Left ventricle myocardium inferior (tissue), 1 donor: ENCODE data around the gene XG. TPM values are rescaled to one million over a fixed set of nuclear protein-coding genes. Genes with fewer than 3 reads are reported as not detected.
"Not testable (repeated sequence)": the region's sequence is repeated elsewhere in the genome, so short reads cannot be mapped to it uniquely, and the experiment has no call there.

Experiments
- DNase-seq: peaks from one replicate; pipeline ENCODE4 v3.0.0-alpha.2; 2020
- H3K27ac ChIP-seq: fragments of 200-600 bp; replicated peaks from 2 replicates; pipeline ENCODE4 v1.8.0; 2021
- H3K27me3 ChIP-seq: fragments of 200-600 bp; 2 replicates; pipeline ENCODE4 v1.8.0; 2021; ENCODE audit warnings: low read depth
- H3K36me3 ChIP-seq: fragments of 200-600 bp; 2 replicates; pipeline ENCODE4 v1.8.0; 2021
- H3K4me1 ChIP-seq: fragments of 200-600 bp; 2 replicates; pipeline ENCODE4 v1.8.0; 2021
- H3K4me3 ChIP-seq: fragments of 200-600 bp; 2 replicates; pipeline ENCODE4 v1.8.0; 2021; ENCODE audit warnings: mild to moderate bottlenecking, moderate library complexity
- H3K9me3 ChIP-seq: fragments of 200-600 bp; replicated peaks from 2 replicates; pipeline ENCODE4 v1.8.0; 2021
- CTCF ChIP-seq: fragments of 200-600 bp; IDR thresholded peaks from 2 replicates; pipeline ENCODE4 v1.8.0; 2021; ENCODE audit warnings: antibody characterized with exemption, mild to moderate bottlenecking, borderline replicate concordance
- intact Hi-C: fragments of 100-400 bp; cut with micrococcal nuclease; formaldehyde crosslinking; loops from one replicate; pipeline ENCODE4 v1.11.0; 2022
- total RNA-seq: library from RNA; stranded (reverse); fragmentation: NEBNext Ultra II Directional; extraction: Animal tissue kit (Norgen Biotek cat#: 25700); gene quantifications from one replicate; pipeline ENCODE4 v1.2.1, GENCODE V29; 2021
- donor health status: DM: no; HTN: yes; CAD: no; lungs with severe emphysema.

XG gene
- total RNA-seq, 1 donor from 2014 or later, result 0.63 TPM

GRCh38 chrX:2765549-2765830, 13.7 kb downstream of the XG start:
- intact Hi-C loops, result no loop called here
- no peak for DNase-seq
- Histone ChIP-seq H3K27me3 (no peaks in the 10 kb centered on the region), H3K4me1 (no peaks in the 10 kb centered on the region), H3K36me3 (no peaks in the 10 kb centered on the region), H3K9me3 (no peaks in the 10 kb centered on the region), H3K4me3 (no peak overlapping the region), H3K27ac (no peak overlapping the region)
- no peak for TF ChIP-seq CTCF

DNA sequence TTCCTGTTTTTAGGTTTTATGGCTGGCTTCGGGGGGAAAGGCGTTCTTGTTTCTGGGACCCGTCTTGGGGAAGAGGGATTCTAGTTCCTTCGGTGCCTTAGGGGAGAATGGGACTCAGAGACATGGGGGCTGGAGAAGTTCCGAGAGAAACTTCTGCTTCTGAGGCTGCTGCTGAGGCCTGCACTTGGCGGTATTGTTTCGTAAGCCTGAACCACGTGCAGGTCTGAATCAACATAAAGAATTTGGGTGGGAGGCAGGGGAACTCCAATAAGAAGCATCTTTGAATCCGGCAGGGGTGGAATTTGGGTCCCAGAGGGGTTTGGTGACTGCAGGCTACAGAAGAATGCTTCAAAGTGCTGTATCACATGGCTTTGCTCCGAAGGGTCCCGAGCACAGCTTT, 15.1 kb downstream of the XG start:
- DNase-seq, result no peak
- H3K9me3 ChIP-seq, result no peaks in the 10 kb centered on the region
- H3K4me1 ChIP-seq, result no peaks in the 10 kb centered on the region
- H3K27me3 ChIP-seq, result no peaks in the 10 kb centered on the region
- no peak for TF ChIP-seq CTCF
- H3K36me3 ChIP-seq, result no peaks in the 10 kb centered on the region
- H3K4me3 ChIP-seq, result no peak overlapping the region
- no peak overlapping the region for H3K27ac ChIP-seq
- intact Hi-C loops, result no loop called here

GRCh38 chrX:2767631-2768455, 16.0 kb downstream of the XG start:
- no peak for TF ChIP-seq CTCF
- no peaks in the 10 kb centered on the region for H3K27me3 ChIP-seq
- H3K9me3 ChIP-seq, result no peaks in the 10 kb centered on the region
- H3K36me3 ChIP-seq, result no peaks in the 10 kb centered on the region
- no peak overlapping the region for H3K4me3 ChIP-seq
- H3K27ac ChIP-seq, result no peak overlapping the region
- intact Hi-C loops, result no loop called here
- no peaks in the 10 kb centered on the region for H3K4me1 ChIP-seq
- DNase-seq, result peak; percentile 50

DNA sequence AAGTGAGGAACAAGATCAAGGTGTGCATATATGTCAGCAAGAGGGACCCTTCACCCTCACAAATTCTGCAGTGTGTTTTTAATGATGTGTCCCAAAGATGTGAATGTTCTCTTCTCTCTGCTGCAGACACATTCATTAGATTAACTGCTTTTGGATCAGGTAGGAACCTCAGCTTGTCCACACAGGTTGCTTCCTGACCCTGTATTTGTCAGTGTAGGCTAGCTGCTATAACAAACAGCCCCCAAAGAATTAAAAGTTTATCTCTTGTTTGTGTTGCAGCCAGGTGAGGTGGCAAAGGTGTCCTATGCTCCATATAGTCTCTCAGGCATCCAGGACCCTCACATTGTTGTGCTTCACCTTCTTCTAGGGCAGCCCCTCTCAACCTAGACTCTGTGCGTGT, 17.8 kb downstream of the XG start:
- Histone ChIP-seq H3K27me3 (peaks cover under 1% of the 10 kb centered on the region), H3K4me3 (no peak overlapping the region), H3K9me3 (peaks cover 3% of the 10 kb centered on the region), H3K4me1 (no peaks in the 10 kb centered on the region), H3K36me3 (no peaks in the 10 kb centered on the region), H3K27ac (no peak overlapping the region)
- TF ChIP-seq CTCF, result no peak
- no peak for DNase-seq
- intact Hi-C loops, result no loop called here

DNA sequence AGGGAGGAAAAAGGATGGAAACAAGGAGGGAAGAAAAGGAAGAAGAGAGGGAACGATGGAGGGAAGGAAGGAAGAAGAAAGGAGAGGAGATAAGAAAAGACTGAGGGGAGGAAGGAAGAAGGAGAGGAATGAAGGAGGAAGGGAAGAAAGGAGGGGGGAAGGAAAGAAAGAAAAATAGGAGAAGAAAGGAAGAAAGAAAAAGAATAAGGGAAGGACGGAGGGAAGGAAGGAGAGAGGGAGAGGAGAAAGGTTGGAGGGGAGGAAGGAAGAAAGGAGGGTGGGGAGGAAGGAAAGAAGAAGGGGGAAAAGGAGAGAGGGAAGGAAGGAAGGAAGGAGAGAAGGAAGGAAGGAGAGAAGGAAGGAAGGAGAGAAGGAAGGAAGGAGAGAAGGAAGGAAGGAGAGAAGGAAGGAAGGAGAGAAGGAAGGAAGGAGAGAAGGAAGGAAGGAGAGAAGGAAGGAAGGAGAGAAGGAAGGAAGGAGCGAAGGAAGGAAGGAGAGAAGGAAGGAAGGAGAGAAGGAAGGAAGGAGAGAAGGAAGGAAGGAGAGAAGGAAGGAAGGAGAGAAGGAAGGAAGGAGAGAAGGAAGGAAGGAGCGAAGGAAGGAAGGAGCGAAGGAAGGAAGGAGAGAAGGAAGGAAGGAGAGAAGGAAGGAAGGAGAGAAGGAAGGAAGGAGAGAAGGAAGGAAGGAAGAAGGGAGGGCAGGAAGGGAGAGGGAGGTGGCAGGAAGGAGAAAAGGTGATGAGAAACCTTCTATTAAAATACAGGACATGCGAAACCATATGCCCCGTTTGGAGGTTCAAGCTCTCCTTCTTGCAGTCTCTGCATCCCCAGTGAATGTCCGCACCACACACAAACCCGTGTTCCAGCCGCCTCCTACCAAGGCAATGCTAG, 21.6 kb downstream of the XG start:
- H3K4me1 ChIP-seq, DNase-seq, H3K36me3 ChIP-seq, H3K27ac ChIP-seq, H3K4me3 ChIP-seq, H3K9me3 ChIP-seq, intact Hi-C loops: not testable (repeated sequence)
- peaks cover 25% of the 10 kb centered on the region for H3K27me3 ChIP-seq

DNA sequence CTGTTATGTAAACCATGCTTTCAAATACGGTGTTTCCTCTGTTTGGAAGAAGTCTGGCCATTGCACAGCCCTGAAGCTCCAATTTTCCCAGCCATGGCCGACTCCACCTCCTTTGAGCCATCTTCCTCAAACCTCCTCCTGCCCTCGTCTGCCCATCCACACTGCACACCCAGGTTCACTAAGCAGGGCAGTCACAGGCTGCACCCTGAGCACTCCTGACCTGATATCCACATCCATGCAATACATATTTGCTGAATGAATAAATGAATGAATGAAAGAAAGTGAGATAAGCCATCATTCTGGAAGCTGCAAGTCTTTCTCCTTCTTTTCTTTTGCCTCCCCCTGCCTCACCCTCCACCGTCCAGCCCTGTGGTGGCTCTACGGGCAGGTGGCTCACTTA, 22.2 kb downstream of the XG start:
- no peaks in the 10 kb centered on the region for H3K36me3 ChIP-seq
- H3K4me3 ChIP-seq, result no peak overlapping the region
- peaks cover 10% of the 10 kb centered on the region for H3K9me3 ChIP-seq
- no peak for TF ChIP-seq CTCF
- H3K4me1 ChIP-seq, result no peaks in the 10 kb centered on the region
- DNase-seq, result no peak
- H3K27ac ChIP-seq, result no peak overlapping the region
- peaks cover 31% of the 10 kb centered on the region for H3K27me3 ChIP-seq
- intact Hi-C loops, result no loop called here
